Prostate gland (tissue), 2 donors: Measurements from ENCODE around the gene PLPPR2.

Experiments used
- POLR2A ChIP-seq: fragments of 450-650 bp; IDR thresholded peaks from one replicate; pipeline ENCODE4 v1.6.1; 2016; ENCODE audit warnings: antibody characterized with exemption, mild to moderate bottlenecking
- POLR2AphosphoS5 ChIP-seq: sonication (generic); formaldehyde crosslinking; IDR thresholded peaks from one replicate; pipeline ENCODE4 v1.6.1; 2017; ENCODE audit warnings: antibody characterized with exemption
- TF ChIP-seq, protein P1 (sequence below), 4 experiments: fragments of 200-600 bp in 2 of 4; fragments of 450-650 bp in 2 of 4; sonication (generic) in 2 of 4; IDR thresholded peaks; 1 replicate in 3 of 4; 2 replicates in 1 of 4; pipeline ENCODE4 v1.5.1; 2016 to 2019; ENCODE audit warnings: antibody characterized with exemption in 4 of 4, mild to moderate bottlenecking in 2 of 4, moderate library complexity in 2 of 4

DNA sequence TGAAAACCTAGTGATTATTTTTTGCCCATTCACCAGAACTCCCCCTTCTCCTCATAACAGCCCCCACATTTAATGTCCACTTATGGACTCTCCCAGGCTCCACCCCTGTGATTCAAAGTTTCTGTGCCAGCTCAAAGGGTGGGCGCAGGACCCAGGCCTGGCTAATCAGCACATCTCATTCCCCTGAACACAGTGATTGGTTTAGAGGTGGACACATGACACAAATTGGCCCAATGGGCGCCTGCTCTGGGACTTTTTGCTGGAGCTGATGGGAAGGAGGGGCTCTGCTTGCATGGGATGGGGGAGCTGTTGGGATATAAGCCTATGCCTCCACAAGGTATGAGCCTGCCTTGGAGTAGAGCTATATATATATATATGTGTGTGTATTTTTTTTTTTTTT is 35.1 kb downstream of the PLPPR2 start:
- TF ChIP-seq, protein P1, sequence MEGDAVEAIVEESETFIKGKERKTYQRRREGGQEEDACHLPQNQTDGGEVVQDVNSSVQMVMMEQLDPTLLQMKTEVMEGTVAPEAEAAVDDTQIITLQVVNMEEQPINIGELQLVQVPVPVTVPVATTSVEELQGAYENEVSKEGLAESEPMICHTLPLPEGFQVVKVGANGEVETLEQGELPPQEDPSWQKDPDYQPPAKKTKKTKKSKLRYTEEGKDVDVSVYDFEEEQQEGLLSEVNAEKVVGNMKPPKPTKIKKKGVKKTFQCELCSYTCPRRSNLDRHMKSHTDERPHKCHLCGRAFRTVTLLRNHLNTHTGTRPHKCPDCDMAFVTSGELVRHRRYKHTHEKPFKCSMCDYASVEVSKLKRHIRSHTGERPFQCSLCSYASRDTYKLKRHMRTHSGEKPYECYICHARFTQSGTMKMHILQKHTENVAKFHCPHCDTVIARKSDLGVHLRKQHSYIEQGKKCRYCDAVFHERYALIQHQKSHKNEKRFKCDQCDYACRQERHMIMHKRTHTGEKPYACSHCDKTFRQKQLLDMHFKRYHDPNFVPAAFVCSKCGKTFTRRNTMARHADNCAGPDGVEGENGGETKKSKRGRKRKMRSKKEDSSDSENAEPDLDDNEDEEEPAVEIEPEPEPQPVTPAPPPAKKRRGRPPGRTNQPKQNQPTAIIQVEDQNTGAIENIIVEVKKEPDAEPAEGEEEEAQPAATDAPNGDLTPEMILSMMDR (IDR thresholded peaks at IDR 0.05), result no peak
- TF ChIP-seq POLR2AphosphoS5 (no peak), POLR2A (no peak)
